Adipose tissue (tissue), 3 donors: ENCODE measurements around the gene SLC27A5. TPM values are rescaled to one million over a fixed set of nuclear protein-coding genes. Genes with fewer than 3 reads are reported as not detected.
"Not testable (repeated sequence)": the region's sequence is repeated elsewhere in the genome, so short reads cannot be mapped to it uniquely, and the experiment has no call there.

Experiments used
- H3K27ac ChIP-seq: one replicate; pipeline ENCODE4 v1.5.1; 2013; ENCODE audit warnings: low read depth, low read length
- WGBS, 3 donors: extraction: QIAGEN DNeasy Blood & Tissue Kit; methylation state at CpG; one replicate each; pipeline ENCODE4 v1.1.7; 2013; 5-methylcytosine and 5-hydroxymethylcytosine counted together
- polyA plus RNA-seq, 3 donors: library from polyadenylated mRNA; stranded (reverse); fragments of 200-250 nt; gene quantifications; one replicate each; pipeline ENCODE4 v1.2.3, GENCODE V29; 2013
- donor health status: healthy with polysubstance abuse.
- donor health status: Bipolar disorder and iron deficiency.
- donor health status: healthy.

SLC27A5 gene
- polyA plus RNA-seq, 3 donors, result 11.7 to 19.5 (median 12.5) TPM

- H3K27ac ChIP-seq, result no peak overlapping the region
- WGBS, 3 donors, result 91 to 95% (median 93%) methylated on average over 18 of the region's 18 CpGs
Observed at GRCh38 chr19:58551577-58552471, 40.0 kb upstream of the SLC27A5 start.

GRCh38 chr19:58551123-58551497 lies 39.3 kb upstream of the SLC27A5 start:
- no peak overlapping the region for H3K27ac ChIP-seq
- WGBS, 3 donors, result 18 to 59% (median 52%) methylated on average over 1 of the region's 1 CpG

- H3K27ac ChIP-seq, result no peak overlapping the region
- 80 to 92% (median 92%) methylated on average over 13 of the region's 13 CpGs for WGBS, 3 donors
Observed at GRCh38 chr19:58550362-58551122, 38.8 kb upstream of the SLC27A5 start.

- WGBS, 3 donors, result 85 to 91% (median 91%) methylated on average over 11 of the region's 11 CpGs
- H3K27ac ChIP-seq, result no peak overlapping the region
Observed at GRCh38 chr19:58549664-58550361, 38.0 kb upstream of the SLC27A5 start.

DNA sequence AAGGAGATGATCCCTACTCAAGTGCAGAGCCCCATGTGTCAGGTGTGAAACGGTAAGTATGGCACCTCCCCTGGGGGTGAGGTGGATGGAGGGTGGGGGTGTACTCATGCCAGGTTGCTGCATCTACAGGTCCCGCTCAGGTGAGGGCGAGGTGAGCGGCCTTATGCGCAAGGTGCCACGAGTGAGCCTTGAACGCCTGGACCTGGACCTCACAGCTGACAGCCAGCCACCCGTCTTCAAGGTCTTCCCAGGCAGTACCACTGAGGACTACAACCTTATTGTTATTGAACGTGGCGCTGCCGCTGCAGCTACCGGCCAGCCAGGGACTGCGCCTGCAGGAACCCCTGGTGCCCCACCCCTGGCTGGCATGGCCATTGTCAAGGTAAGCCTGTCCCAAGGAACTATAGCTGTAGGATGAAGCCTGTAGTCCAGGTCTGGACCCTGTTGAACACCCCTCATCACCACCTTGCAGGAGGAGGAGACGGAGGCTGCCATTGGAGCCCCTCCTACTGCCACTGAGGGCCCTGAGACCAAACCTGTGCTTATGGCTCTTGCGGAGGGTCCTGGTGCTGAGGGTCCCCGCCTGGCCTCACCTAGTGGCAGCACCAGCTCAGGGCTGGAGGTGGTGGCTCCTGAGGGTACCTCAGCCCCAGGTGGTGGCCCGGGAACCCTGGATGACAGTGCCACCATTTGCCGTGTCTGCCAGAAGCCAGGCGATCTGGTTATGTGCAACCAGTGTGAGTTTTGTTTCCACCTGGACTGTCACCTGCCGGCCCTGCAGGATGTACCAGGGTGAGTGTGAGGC lies 37.3 kb upstream of the SLC27A5 start:
- H3K27ac ChIP-seq, result no peak overlapping the region
- 88 to 90% (median 89%) methylated on average over 20 of the region's 20 CpGs for WGBS, 3 donors

GRCh38 chr19:58547323-58548312 lies 35.8 kb upstream of the SLC27A5 start:
- WGBS, 3 donors, result 88 to 92% (median 91%) methylated on average over 18 of the region's 18 CpGs
- H3K27ac ChIP-seq, result no peak overlapping the region

- H3K27ac ChIP-seq, result no peak overlapping the region
- 0 to 13% (median 13%) methylated on average over 1 of the region's 1 CpG for WGBS, 3 donors
Observed at GRCh38 chr19:58546019-58546530, 34.3 kb upstream of the SLC27A5 start.

- 8 to 11% (median 8%) methylated on average over 21 of the region's 21 CpGs for WGBS, 3 donors
- H3K27ac ChIP-seq, result no peak overlapping the region
Observed at GRCh38 chr19:58545286-58546018, 33.7 kb upstream of the SLC27A5 start.

GRCh38 chr19:58544591-58545285 lies 32.9 kb upstream of the SLC27A5 start:
- WGBS, 3 donors, result 0 to 1% (median 0%) methylated on average over 39 to 79 of the region's 92 CpGs
- H3K27ac ChIP-seq, result no peak overlapping the region

DNA sequence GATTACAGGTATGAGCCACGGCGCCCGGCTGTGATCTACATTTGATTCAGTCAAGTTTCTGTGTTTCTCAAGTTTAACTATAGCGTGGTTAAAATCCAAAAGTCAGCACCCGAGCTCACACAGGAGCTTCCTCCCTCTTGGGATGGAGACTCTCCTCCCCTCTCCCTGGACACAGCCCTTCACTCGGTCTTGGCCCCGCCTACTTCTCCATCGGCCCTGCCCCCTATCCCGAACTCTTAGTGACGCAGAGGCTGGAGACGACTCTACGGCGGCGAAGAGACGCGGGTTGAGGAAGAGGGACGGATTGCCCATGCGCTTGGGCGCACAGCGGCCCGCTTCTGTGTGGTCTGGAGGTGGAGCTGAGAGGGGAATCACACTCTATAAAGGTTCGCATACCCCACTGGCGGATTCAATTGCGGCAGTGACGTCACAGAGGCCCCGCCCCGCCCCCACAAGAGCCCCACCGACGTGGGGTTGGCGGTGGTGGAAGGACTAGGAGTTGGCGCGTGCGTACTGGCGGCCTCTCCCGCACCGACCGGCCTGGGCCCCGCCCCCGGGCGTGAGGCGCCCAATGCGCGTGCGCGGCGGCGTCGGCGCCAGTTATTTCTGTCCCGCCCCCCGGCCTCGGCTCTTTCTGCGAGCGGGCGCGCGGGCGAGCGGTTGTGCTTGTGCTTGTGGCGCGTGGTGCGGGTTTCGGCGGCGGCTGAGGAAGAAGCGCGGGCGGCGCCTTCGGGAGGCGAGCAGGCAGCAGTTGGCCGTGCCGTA lies 32.2 kb upstream of the SLC27A5 start, which contains the start of gene TRIM28:
Gene TRIM28, plus strand, starts transcription at position 239 of the 765 bp plus-strand sequence. CDS start 694 bp downstream, outside the sequence.
- 0% methylated on average over 65 to 73 of the region's 73 CpGs for WGBS, 3 donors

DNA sequence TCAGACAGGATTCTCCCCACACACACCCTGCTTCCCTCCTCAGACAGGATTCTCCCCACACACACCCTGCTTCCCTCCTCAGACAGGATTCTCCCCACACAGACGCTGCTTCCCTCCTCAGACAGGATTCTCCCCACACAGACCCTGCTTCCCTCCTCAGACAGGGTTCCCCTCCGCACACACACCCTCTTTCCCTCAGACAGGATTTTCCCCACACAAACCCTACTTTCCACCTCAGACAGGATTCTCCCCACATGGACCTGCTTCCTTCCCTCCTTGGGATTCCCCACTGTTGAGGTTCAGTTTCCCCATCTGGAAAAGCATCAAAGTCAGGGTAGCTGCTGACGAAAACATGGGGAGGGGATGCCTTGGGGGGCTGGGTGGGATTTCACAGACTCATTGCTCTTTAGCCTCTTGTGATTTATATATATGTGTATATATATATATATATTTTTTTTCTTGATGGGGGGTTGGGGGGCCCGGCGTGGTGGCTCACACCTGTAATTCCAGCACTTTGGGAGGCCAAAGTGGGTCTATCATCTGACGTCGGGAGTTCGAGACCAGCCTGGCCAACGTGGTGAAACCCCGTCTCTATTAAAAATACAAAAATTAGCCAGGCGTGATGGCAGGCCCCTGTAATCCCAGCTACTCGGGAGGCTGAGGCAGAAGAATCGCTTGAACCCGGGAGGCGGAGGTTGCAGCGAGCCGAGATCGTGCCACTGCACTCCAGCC lies 31.0 kb upstream of the SLC27A5 start:
- H3K27ac ChIP-seq, result not testable (repeated sequence)
- 75 to 84% (median 82%) methylated on average over 18 of the region's 18 CpGs for WGBS, 3 donors

More for the DNA sequence above, 32.2 kb upstream of the SLC27A5 start, which contains the start of gene TRIM28:
- peak within 1 kb of the TSS; percentile 96 for H3K27ac ChIP-seq

DNA sequence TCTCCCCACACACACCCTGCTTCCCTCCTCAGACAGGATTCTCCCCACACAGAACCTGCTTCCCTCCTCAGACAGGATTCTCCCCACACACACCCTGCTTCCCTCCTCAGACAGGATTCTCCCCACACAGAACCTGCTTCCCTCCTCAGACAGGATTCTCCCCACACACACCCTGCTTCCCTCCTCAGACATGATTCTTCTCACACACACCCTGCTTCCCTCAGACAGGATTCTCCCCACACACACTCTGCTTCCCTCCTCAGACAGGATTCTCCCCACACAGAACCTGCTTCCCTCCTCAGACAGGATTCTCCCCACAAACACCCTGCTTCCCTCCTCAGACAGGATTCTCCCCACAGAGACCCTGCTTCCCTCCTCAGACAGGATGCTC lies 27.4 kb upstream of the SLC27A5 start:
- not testable (repeated sequence) for H3K27ac ChIP-seq

- 2 to 4% (median 2%) methylated on average over 55 of the region's 55 CpGs for WGBS, 3 donors
- H3K27ac ChIP-seq, result no peak overlapping the region
Observed at GRCh38 chr19:58538257-58539168, 26.7 kb upstream of the SLC27A5 start.
